ENCODE measurements around the gene SLC27A1.
A peak's percentile ranks its signal among the peaks of the same experiment; 100 is the strongest.
"Not testable (repeated sequence)": the region's sequence is repeated elsewhere in the genome, so short reads cannot be mapped to it uniquely, and the experiment has no call there.

The SLC27A1 gene

GRCh38 chr19:17539238-17540117 lies 69.2 kb downstream of the SLC27A1 start:
- DNase-seq (ENCODE audit: low read depth), result peak; percentile 96

- no peak for DNase-seq (ENCODE audit: low read depth)
Measured at GRCh38 chr19:17540174-17540573, 69.8 kb downstream of the SLC27A1 start.

- DNase-seq (ENCODE audit: low read depth), result no peak
Measured at GRCh38 chr19:17541184-17541759, 70.9 kb downstream of the SLC27A1 start.

GRCh38 chr19:17542042-17542441 lies 71.7 kb downstream of the SLC27A1 start:
- no peak for DNase-seq (ENCODE audit: low read depth)

GRCh38 chr19:17542793-17543582 lies 72.7 kb downstream of the SLC27A1 start:
- no peak for DNase-seq (ENCODE audit: low read depth)

GRCh38 chr19:17543986-17544385 lies 73.7 kb downstream of the SLC27A1 start:
- no peak for DNase-seq (ENCODE audit: low read depth)

- DNase-seq (ENCODE audit: low read depth), result no peak
Measured at GRCh38 chr19:17544418-17544817, 74.1 kb downstream of the SLC27A1 start.

GRCh38 chr19:17548145-17548544 lies 77.8 kb downstream of the SLC27A1 start:
- no peak for DNase-seq (ENCODE audit: low read depth)

- no peak for DNase-seq (ENCODE audit: low read depth)
Measured at GRCh38 chr19:17549085-17549740, 78.9 kb downstream of the SLC27A1 start.

- no peak for DNase-seq (ENCODE audit: low read depth)
Measured at GRCh38 chr19:17550076-17550667, 79.8 kb downstream of the SLC27A1 start.

- DNase-seq (ENCODE audit: low read depth), result not testable (repeated sequence)
Measured at GRCh38 chr19:17552735-17553134, 82.4 kb downstream of the SLC27A1 start.

- DNase-seq (ENCODE audit: low read depth), result no peak
Measured at GRCh38 chr19:17553256-17553655, 82.9 kb downstream of the SLC27A1 start.

- no peak for DNase-seq (ENCODE audit: low read depth)
Measured at GRCh38 chr19:17554968-17555479, 84.7 kb downstream of the SLC27A1 start.

- DNase-seq (ENCODE audit: low read depth), result peak; percentile 94
Measured at GRCh38 chr19:17555480-17555928, 85.2 kb downstream of the SLC27A1 start, which contains the start of gene COLGALT1. TSS of gene COLGALT1 (plus strand) at chr19:17555649. CDS start at chr19:17555714, 65 bp downstream.

Data from stimulated activated CD8-positive, alpha-beta memory T cell treated with anti-CD3 and anti-CD28 coated beads, Interleukin-15, amount 100 ng/mL, for 24 hours (primary cell).